Ishikawa (cell line): Measurements from ENCODE around the gene IGF2BP1.

Experiments
- CEBPB ChIP-seq: IDR thresholded peaks from 2 replicates; pipeline ENCODE4 v1.6.1; 2012
- CREB1 ChIP-seq: IDR thresholded peaks from 2 replicates; pipeline ENCODE4 v1.6.1; 2012; ENCODE audit warnings: low read depth
- EGR1 ChIP-seq: IDR thresholded peaks from 2 replicates; pipeline ENCODE4 v1.6.1; 2012
- EP300 ChIP-seq: IDR thresholded peaks from 2 replicates; pipeline ENCODE4 v1.6.1; 2012; ENCODE audit warnings: borderline replicate concordance
- FOXM1 ChIP-seq: IDR thresholded peaks from 2 replicates; pipeline ENCODE4 v1.6.1; 2012; ENCODE audit warnings: low read depth, borderline replicate concordance
- MAX ChIP-seq: IDR thresholded peaks from 2 replicates; pipeline ENCODE4 v1.6.1; 2012
- NFIC ChIP-seq: IDR thresholded peaks from 2 replicates; pipeline ENCODE4 v1.6.1; 2012
- RAD21 ChIP-seq: IDR thresholded peaks from 2 replicates; pipeline ENCODE4 v1.6.1; 2012; ENCODE audit warnings: low read depth
- TAF1 ChIP-seq: IDR thresholded peaks from 2 replicates; pipeline ENCODE4 v1.6.1; 2012; ENCODE audit warnings: low read depth, mild to moderate bottlenecking
- TCF12 ChIP-seq: IDR thresholded peaks from 2 replicates; pipeline ENCODE4 v1.6.1; 2012; ENCODE audit warnings: low read depth
- TEAD4 ChIP-seq: IDR thresholded peaks from 2 replicates; pipeline ENCODE4 v1.6.1; 2012
- YY1 ChIP-seq: IDR thresholded peaks from 2 replicates; pipeline ENCODE4 v1.6.1; 2012; ENCODE audit warnings: low read depth
- ZBTB7A ChIP-seq: IDR thresholded peaks from 2 replicates; pipeline ENCODE4 v1.6.1; 2012; ENCODE audit warnings: low read depth
- TF ChIP-seq, protein P1 (sequence below): IDR thresholded peaks from 2 replicates; pipeline ENCODE4 v1.6.1; 2012
- TF ChIP-seq, protein P2 (sequence below): IDR thresholded peaks from 2 replicates; pipeline ENCODE4 v1.6.1; 2012; ENCODE audit warnings: low read depth, mild to moderate bottlenecking

The IGF2BP1 gene

DNA sequence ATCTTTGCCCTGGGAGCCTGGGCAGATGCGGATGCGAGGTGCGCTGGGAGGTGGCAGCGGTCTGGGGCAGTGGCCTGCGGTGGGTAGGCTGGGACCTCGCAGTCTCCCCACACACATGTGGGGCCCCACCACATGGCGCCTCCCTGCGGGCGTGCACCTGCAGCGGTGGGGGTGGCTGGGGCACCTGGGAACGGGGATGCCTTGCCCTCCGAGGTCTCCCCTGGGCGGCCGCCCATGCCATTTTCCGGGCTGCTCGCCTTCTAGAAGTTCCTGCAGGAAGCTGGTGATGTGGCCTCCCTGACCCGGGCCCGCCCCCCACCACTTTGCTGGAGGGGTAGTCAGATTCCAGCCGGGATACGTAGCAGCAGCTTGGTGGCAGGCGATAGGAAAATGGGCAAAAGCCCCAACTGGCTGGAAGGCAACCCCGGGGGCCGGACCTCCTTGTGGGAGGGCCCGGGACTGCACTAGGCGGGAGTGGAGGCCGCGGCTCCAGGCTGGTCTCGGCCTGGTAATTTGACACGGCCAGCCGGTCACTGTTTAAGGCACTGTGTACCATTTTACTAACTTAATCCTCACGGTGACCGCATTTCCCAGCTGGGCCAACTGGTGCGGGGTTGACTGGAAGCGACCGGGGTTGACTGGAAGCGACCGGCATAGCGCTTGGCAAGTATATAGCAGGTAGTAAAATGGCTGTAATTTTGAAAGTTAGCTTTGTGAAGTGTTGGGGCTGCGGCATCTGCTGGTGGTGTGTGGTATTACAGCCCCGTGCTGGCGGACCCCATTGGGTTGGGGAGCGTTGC lies 38.5 kb downstream of the IGF2BP1 start:
- peak; percentile 79 for TF ChIP-seq YY1
- 0 out of 2 replicates have a peak, but pooled peaks have one; percentile 20 for TF ChIP-seq NFIC
- TF ChIP-seq ZBTB7A = 0 out of 2 replicates have a peak, but pooled peaks have one; percentile 77
- TF ChIP-seq RAD21 = peak; percentile 82
- TF ChIP-seq TEAD4 = no peak

DNA sequence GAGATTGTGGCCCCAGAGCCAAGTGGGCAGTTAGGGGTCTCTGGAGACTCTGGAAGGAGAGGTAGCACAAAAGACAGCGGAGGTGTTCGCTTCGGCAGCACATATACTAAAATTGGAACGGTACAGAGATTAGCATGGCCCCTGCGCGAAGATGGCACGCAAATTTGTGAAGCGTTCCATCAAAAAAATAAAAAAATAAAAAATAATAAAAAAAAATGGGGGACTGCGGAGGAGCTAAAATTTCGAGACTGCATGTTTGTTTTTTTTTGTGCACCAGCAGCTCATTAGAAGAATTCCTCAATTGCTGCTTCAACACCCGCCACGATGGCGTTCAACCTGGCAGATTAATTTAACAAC lies 39.1 kb downstream of the IGF2BP1 start:
- TF ChIP-seq RAD21 = no peak

DNA sequence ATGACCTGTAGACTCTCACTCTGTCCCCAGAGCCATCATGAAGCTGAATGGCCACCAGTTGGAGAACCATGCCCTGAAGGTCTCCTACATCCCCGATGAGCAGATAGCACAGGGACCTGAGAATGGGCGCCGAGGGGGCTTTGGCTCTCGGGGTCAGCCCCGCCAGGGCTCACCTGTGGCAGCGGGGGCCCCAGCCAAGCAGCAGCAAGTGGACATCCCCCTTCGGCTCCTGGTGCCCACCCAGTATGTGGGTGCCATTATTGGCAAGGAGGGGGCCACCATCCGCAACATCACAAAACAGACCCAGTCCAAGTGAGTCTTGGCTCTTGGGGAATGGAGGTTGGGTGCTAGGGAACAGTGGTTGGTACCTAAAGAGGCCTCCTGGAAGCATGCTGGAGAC lies 41.0 kb downstream of the IGF2BP1 start:
- no peak for TF ChIP-seq EGR1

DNA sequence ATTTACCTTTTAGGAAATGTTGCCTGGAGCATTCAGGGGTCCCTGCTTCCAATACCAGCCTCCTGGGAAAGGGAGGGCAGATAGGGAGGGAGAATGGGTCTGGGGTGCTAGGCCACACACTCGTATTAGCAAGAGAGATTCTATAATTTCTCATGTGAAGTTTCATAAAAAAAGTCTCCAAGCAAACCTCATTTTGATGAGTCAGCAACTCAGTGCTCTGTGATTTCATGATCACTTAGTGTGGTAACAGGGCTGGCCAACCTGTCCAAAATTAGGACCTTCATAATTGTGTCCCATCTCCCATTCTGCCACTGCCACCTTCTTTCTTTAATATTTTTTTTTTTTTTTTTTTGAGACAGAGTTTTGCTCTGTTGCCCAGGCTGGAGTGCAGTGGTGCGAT lies 41.4 kb downstream of the IGF2BP1 start:
- TF ChIP-seq YY1 = no peak

GRCh38 chr17:49041527-49041926 lies 44.3 kb downstream of the IGF2BP1 start:
- TF ChIP-seq TEAD4 (no peak), NFIC (no peak), TAF1 (no peak), CEBPB (no peak), EP300 (no peak), CREB1 (no peak), MAX (no peak), TCF12 (no peak), RAD21 (no peak)
- TF ChIP-seq, protein P1, sequence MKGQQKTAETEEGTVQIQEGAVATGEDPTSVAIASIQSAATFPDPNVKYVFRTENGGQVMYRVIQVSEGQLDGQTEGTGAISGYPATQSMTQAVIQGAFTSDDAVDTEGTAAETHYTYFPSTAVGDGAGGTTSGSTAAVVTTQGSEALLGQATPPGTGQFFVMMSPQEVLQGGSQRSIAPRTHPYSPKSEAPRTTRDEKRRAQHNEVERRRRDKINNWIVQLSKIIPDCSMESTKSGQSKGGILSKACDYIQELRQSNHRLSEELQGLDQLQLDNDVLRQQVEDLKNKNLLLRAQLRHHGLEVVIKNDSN = no peak
- TF ChIP-seq, protein P2, sequence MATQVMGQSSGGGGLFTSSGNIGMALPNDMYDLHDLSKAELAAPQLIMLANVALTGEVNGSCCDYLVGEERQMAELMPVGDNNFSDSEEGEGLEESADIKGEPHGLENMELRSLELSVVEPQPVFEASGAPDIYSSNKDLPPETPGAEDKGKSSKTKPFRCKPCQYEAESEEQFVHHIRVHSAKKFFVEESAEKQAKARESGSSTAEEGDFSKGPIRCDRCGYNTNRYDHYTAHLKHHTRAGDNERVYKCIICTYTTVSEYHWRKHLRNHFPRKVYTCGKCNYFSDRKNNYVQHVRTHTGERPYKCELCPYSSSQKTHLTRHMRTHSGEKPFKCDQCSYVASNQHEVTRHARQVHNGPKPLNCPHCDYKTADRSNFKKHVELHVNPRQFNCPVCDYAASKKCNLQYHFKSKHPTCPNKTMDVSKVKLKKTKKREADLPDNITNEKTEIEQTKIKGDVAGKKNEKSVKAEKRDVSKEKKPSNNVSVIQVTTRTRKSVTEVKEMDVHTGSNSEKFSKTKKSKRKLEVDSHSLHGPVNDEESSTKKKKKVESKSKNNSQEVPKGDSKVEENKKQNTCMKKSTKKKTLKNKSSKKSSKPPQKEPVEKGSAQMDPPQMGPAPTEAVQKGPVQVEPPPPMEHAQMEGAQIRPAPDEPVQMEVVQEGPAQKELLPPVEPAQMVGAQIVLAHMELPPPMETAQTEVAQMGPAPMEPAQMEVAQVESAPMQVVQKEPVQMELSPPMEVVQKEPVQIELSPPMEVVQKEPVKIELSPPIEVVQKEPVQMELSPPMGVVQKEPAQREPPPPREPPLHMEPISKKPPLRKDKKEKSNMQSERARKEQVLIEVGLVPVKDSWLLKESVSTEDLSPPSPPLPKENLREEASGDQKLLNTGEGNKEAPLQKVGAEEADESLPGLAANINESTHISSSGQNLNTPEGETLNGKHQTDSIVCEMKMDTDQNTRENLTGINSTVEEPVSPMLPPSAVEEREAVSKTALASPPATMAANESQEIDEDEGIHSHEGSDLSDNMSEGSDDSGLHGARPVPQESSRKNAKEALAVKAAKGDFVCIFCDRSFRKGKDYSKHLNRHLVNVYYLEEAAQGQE = no peak

DNA sequence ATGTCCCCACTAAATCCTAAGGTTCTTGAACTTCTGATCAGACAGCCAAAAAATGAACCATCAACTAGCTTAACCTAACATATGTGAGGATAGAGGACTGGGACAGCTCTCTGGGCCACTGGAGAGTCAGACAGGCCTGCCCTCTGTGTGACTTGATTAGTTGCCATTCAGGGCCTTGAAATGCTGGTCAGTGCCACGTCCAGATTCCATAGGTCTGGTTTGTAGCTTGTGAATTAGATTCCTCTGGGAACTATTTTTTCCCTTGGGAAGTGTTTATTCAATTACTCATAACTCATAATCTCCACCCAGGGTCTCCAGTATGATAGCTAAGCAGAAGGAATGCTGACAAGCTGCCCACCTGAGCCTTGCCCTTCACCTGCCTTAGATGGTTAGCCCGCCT lies 48.2 kb downstream of the IGF2BP1 start:
- TF ChIP-seq, protein P2 = no peak
- no peak for TF ChIP-seq FOXM1
- no peak for TF ChIP-seq YY1
- TF ChIP-seq TEAD4 = no peak
- no peak for TF ChIP-seq NFIC
- no peak for TF ChIP-seq RAD21
- TF ChIP-seq ZBTB7A = no peak
- no peak for TF ChIP-seq CREB1
- TF ChIP-seq EGR1 = no peak
- TF ChIP-seq TCF12 = no peak
- TF ChIP-seq MAX = no peak
- no peak for TF ChIP-seq CEBPB
- TF ChIP-seq, protein P1 = no peak
- TF ChIP-seq EP300 = no peak

GRCh38 chr17:49046912-49047311 lies 49.7 kb downstream of the IGF2BP1 start:
- TF ChIP-seq CREB1 = no peak

DNA sequence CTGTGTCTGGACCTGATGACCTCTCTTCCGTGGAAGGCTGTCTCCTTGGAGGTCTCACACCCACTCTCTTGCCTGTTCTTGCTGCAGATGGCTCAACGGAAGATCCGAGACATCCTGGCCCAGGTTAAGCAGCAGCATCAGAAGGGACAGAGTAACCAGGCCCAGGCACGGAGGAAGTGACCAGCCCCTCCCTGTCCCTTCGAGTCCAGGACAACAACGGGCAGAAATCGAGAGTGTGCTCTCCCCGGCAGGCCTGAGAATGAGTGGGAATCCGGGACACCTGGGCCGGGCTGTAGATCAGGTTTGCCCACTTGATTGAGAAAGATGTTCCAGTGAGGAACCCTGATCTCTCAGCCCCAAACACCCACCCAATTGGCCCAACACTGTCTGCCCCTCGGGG lies 52.1 kb downstream of the IGF2BP1 start:
- TF ChIP-seq FOXM1 = no peak
- no peak for TF ChIP-seq CREB1
- TF ChIP-seq TCF12 = no peak
- TF ChIP-seq, protein P2 = no peak
- TF ChIP-seq YY1 = no peak
- no peak for TF ChIP-seq MAX
- TF ChIP-seq TEAD4 = no peak
- no peak for TF ChIP-seq EP300
- no peak for TF ChIP-seq RAD21
- TF ChIP-seq NFIC = no peak
- TF ChIP-seq EGR1 = no peak
- TF ChIP-seq, protein P1 = no peak
- no peak for TF ChIP-seq TAF1
- no peak for TF ChIP-seq CEBPB
- TF ChIP-seq ZBTB7A = no peak
